T-helper 9 cell (primary cell): ENCODE results near the gene POLR3G.

Source experiments
- DNase-seq: peaks from one replicate; pipeline ENCODE4 v3.0.0-alpha.2; 2020

POLR3G gene

GRCh38 chr5:90504743-90505142, 30.1 kb downstream of the POLR3G start:
- DNase-seq = no peak

- DNase-seq = no peak
These were observed 31.6 kb downstream of the POLR3G start for GRCh38 chr5:90506221-90506620.

- no peak for DNase-seq
These were observed 35.8 kb downstream of the POLR3G start for GRCh38 chr5:90510438-90510837.

DNA sequence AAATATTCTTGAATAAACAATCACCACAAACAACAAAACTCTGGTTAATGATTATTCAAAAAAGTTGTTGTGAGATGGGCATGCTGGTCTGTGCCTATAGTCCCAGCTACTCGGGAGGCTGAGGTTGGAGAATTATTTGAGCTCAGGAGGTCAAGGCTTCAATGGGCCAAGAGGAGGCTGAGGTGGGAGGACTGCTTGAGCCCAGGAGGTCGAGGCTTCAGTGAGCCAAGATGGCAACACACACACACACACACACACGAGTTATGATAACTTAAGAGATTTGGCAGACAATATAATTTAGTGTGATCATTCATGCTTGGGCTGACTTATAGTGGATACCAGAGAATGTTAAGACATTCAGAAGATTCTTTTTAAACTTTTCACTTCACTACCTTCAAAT, 39.9 kb downstream of the POLR3G start:
- DNase-seq = no peak

DNA sequence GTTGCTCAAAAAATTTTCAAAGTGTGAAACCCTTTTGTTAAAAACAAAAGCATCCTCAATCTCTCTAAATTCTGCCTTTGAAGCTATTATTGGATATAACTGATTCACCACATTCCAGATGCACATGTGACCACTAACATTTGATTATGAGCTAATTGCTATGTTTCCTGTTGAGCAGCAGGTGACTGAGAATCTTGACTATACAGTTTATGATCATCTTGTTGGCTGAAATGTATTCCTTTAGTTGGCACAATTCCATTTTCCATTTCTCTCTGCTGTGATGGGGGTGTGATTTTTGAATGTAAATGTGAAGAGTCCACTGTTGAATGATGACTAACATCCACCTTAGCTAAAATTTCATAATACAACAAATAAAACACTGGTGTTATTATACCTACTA, 44.0 kb downstream of the POLR3G start:
- DNase-seq = no peak

GRCh38 chr5:90519081-90519480, 44.4 kb downstream of the POLR3G start:
- no peak for DNase-seq

GRCh38 chr5:90528601-90529193, 54.0 kb downstream of the POLR3G start:
- no peak for DNase-seq

DNA sequence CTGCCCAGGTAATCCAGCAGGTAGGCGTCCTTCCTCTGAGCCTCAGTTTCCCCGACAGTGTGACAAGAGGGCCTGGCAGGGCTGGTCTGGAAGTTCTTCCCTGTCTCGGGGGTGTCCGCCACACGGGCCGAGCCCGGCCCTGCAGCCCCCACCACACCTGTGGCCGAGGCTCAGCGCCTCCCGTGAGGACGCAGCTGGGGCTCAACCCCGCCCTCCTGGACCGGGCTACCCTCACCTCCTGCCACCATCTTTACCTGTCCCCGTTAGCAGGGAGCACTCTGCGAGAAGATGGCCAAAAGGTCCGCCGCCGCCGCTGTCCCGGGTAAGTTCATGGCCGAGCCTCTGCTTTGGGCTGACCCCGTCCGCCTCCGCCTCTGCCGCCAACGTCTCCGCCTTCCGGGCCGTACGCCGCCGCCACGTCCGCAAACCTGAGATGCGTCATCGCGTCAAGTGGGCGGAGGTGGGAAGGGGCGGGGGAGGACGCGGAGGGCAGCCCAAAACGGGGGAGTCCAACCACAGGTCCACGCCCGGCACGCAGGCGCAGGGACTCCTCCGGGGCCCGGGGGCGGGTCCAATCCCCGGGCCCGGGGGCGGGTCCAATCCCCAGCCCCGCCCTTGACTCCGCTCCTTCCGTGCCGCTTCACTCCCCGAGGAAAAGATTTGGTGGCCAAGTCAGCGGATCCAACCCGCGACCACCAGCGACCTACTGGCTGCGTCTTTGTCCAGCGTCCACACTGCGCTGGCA, 54.7 kb downstream of the POLR3G start, which contains the start of gene LYSMD3:
LYSMD3 (minus strand) TSS at position 391 of the 745 bp plus-strand sequence. CDS start 4,295 bp downstream, outside the sequence.
- peak; percentile 96 for DNase-seq

DNA sequence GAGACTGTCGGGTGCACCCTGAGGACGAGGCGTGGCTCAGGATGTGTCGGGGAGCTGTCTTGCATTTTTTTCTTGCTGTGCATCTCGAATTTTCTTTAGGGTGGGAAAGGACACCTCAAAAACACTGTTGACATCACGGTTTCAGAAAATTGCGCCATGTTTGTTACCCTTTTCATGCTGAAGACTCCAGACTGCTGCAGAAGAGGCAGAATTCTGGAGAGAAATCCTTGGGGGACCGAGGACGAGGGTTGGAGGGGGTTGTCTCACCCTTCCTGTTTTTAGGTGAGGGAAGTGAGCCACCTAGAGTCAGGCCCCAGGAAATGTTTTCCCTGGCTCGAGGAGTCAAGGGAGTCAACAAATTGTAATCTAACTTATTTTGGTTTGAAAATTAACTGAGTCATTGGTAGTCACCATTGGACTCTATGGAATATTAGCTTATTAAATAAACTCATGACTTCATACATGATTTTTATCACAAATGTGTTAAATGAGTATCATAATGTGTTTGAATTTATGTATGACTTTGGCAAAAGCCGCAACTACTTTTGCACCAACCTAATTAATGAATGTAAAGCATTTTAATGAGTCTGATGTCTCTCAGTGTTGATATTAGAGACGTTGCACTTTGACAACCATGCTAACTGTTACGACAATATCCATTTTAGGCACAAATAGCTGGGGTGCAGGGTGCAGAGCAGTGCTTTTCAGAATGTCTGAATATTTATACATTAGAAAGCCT, 55.4 kb downstream of the POLR3G start:
- DNase-seq = peak; percentile 27

- no peak for DNase-seq
These were observed 56.2 kb downstream of the POLR3G start for GRCh38 chr5:90530736-90531487.

DNA sequence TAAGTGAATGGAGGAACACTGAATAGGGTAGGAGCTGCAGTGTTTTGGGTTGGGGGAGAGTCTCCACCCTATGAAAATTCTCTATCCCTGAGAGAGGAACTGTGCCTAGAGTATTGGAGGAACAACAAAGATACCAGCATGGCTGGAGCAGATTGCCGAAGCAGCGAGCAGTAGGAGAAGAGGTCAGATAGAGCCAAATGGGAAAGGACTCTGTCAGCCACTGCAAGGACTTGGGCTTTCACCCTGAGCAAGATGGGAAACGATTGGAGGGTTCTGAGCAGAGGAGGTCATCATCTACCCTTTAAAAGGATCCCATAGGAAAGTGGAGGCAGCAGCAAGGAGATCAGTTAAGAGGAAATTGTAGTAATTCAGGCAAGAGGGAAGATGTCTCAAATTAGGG, 59.1 kb downstream of the POLR3G start:
- no peak for DNase-seq

- no peak for DNase-seq
These were observed 60.3 kb downstream of the POLR3G start for GRCh38 chr5:90534922-90535321.

DNA sequence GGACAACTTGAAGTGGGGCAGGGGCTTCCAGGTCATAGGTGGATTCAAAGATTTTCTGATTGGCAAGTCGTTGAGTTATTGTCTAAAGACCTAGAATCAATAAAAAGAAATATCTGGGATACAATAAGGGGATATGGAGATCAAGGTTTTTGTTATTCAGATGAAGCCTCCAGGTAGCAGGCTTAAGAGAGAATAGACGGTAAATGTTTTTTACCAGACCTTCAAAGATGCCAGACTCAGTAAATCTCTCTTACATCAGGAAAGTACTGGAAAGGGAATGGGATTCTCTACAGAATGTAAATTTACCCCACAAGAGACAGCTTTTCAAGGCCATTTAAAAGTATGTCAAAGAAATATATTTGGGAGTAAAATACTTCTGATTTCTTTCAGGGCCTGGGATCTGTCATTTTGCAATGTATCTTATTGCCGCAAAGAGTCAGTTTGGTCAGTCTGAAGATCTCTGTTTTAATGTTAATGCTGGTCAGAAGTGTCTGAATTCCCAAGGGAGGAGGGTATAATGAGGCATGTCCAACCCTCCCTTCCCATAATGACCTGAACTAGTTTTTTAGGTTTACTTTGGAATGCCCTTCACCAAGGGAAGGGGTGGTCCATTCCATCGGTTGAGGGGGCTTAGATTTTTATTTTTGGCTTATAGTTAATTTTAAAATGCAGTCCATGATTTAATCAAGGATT, 68.3 kb downstream of the POLR3G start:
- no peak for DNase-seq

GRCh38 chr5:90545511-90545910, 70.8 kb downstream of the POLR3G start:
- DNase-seq = no peak

DNA sequence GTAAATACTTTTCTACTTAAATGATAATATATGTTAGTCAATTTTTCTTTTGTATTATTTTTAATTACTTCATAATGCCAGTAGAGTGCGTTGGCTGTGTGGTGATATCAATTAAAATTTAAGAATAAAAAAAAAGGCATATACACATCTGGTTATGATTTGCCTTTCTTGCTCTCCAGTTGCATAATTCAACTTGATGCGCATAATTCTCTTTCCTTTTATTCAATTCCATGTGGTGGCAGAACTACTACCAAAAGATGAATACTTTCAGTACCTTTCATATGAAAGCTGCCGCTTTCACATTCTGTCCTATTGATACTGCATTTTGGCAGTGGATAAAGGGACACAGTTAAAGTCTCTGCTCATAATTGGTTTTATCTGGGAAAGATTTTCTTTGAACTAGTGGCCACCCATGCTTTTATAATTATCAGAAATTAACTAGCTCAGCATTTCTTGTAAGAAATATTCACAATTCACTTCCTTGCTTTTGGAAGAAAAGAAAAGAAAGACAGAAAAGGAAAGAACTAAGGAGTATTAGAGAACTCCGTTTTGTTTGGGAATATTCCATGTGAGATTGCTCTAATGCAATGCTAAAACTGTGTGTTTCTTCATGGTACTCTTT, 71.7 kb downstream of the POLR3G start:
- DNase-seq = no peak

DNA sequence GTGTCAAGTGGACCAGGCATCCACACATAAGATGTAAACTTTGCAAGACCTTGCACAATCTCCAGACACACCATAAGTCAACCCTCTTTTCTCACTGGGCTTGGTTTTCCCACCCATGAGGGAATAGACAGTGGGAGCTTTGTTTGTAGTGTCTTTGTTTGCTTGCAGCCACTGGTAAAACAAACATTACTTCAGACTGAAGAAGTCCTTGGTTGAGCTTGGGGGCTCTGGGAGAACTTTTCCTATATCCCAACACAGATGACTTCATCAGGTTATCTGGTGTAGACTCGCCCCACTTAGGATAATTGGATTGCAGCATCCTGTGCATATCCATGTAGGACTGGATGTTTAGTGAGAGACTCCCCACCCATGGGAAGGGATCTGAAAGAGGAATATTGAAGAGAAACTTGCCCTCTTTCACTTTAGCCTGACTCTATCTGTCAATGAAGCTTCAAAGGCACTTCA, 72.4 kb downstream of the POLR3G start:
- no peak for DNase-seq

DNA sequence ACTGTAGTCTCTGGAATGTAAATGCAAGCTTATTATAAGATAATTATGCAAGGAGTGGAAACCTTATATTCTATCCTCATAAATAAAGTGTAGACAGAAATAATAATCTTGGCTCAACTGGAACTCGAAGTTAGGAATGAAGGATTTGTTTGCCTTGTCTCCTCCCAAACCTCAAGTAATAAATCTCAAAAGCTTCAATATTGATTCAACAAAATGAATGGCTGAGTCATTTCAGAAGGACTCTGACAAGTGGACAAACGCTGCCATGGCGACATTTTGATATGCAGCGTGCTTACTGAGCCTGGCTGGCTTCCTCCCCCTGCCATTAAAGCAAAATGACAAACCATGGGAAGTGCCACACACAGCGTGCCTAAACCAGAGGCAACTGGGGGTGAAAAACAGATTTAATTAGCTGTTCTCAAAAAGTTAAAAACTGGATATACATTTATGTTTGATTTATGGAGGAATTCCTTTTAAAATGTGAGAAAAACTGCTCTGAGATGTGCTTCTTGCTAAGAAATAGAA, 73.5 kb downstream of the POLR3G start:
- DNase-seq = no peak

- DNase-seq = no peak
These were observed 74.6 kb downstream of the POLR3G start for GRCh38 chr5:90549223-90549622.

DNA sequence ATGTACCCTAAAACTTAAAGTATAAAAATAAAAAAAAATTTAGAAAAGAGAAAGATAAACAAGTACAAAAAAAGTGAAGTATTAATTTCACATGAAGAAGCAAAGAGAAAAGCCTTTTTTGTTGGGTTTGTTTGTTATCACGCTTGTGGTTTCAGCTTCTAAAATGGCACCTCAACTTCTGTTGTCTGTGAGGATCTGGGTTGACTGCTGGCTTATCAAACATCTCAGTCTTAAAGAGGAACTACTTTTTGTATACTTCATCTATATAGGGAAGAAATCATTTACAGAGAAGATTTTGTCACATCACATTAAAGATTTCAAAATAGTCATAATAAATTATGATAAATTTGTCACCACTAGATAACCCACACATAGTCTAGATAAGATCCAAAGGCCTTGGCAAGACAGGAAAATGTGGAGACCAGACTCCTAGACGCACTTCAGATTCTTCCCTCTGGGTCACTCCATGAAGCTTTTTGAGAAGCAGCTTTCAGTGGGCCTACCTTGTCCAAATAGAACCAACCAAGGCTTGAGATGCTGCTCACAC, 75.1 kb downstream of the POLR3G start:
- no peak for DNase-seq

DNA sequence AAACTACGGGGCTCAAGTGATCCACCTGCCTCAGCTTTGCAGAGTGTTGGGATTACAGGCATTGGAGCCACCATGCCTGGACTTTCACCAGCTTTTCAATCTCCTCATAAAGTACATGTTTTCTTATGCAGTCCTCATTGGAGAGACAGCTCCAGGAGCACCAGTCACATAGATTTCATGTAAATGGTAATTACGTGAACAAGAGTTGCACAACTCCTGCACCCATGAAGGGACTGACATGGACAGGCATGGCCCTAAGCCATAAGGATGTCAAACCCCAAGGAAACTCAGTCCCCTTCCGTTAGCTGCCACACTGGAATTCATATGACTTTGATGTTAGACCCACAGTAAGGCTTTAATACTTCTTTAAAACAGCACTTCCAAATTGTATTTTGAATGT, 76.3 kb downstream of the POLR3G start:
- no peak for DNase-seq

GRCh38 chr5:90551376-90551775, 76.7 kb downstream of the POLR3G start:
- no peak for DNase-seq
